ENCODE measurements around the gene DLK1. TPM values are rescaled to one million over a fixed set of nuclear protein-coding genes. Genes with fewer than 3 reads are reported as not detected.

The DLK1 gene
- total RNA-seq, 1 donor from 2014 or later, result not detected

- DNase-seq (ENCODE audit: low read depth), result no peak
- Histone ChIP-seq H3K36me3 (ENCODE audit: control insufficient read depth, insufficient read depth, low read length) (no peaks in the 10 kb centered on the region), H3K4me3 (ENCODE audit: low read depth, low read length) (no peak overlapping the region), H3K27me3 (ENCODE audit: control insufficient read depth, insufficient read depth, low read length) (peaks cover 7% of the 10 kb centered on the region)
- no peak for TF ChIP-seq CTCF (IDR thresholded peaks at IDR 0.05; ENCODE audit: insufficient read depth, low read length, poor library complexity, severe bottlenecking)
Measured at GRCh38 chr14:100698066-100698465, 28.6 kb upstream of the DLK1 start.

- TF ChIP-seq CTCF (IDR thresholded peaks at IDR 0.05; ENCODE audit: insufficient read depth, low read length, poor library complexity, severe bottlenecking), result no peak
- Histone ChIP-seq H3K4me3 (ENCODE audit: low read depth, low read length) (no peak overlapping the region), H3K36me3 (ENCODE audit: control insufficient read depth, insufficient read depth, low read length) (no peaks in the 10 kb centered on the region), H3K27me3 (ENCODE audit: control insufficient read depth, insufficient read depth, low read length) (peaks cover 8% of the 10 kb centered on the region)
- no peak for DNase-seq (ENCODE audit: low read depth)
Measured at GRCh38 chr14:100698666-100699448, 27.8 kb upstream of the DLK1 start.

- no peak overlapping the region for H3K4me3 ChIP-seq (ENCODE audit: low read depth, low read length)
- H3K36me3 ChIP-seq (ENCODE audit: control insufficient read depth, insufficient read depth, low read length), result no peaks in the 10 kb centered on the region
- TF ChIP-seq CTCF (IDR thresholded peaks at IDR 0.05; ENCODE audit: insufficient read depth, low read length, poor library complexity, severe bottlenecking), result no peak
- H3K27me3 ChIP-seq (ENCODE audit: control insufficient read depth, insufficient read depth, low read length), result peaks cover 9% of the 10 kb centered on the region
- DNase-seq (ENCODE audit: low read depth), result no peak
Measured at GRCh38 chr14:100701314-100701713, 25.4 kb upstream of the DLK1 start.

- Histone ChIP-seq H3K27me3 (ENCODE audit: control insufficient read depth, insufficient read depth, low read length) (peaks cover 17% of the 10 kb centered on the region), H3K4me3 (ENCODE audit: low read depth, low read length) (no peak overlapping the region), H3K36me3 (ENCODE audit: control insufficient read depth, insufficient read depth, low read length) (no peaks in the 10 kb centered on the region)
- DNase-seq (ENCODE audit: low read depth), result no peak
- TF ChIP-seq CTCF (IDR thresholded peaks at IDR 0.05; ENCODE audit: insufficient read depth, low read length, poor library complexity, severe bottlenecking), result no peak
Measured at GRCh38 chr14:100702590-100702989, 24.1 kb upstream of the DLK1 start.

GRCh38 chr14:100703386-100704220 is 23.1 kb upstream of the DLK1 start:
- Histone ChIP-seq H3K36me3 (ENCODE audit: control insufficient read depth, insufficient read depth, low read length) (no peaks in the 10 kb centered on the region), H3K27me3 (ENCODE audit: control insufficient read depth, insufficient read depth, low read length) (peaks cover 22% of the 10 kb centered on the region), H3K4me3 (ENCODE audit: low read depth, low read length) (no peak overlapping the region)
- no peak for TF ChIP-seq CTCF (IDR thresholded peaks at IDR 0.05; ENCODE audit: insufficient read depth, low read length, poor library complexity, severe bottlenecking)
- no peak for DNase-seq (ENCODE audit: low read depth)

Measured in kidney epithelial cell (primary cell).